HG03575 (cell line): ENCODE measurements around the gene YPEL3.

Experiments
- ATAC-seq: cut with Tn5 transposase; IDR thresholded peaks from one replicate; pipeline ENCODE4 v1.9.1; 2021; ENCODE audit not compliant: unreplicated experiment, insufficient number of reproducible peaks, low FRiP score; ENCODE audit errors: extremely low read depth

Gene YPEL3

GRCh38 chr16:30094541-30095165, 1.4 kb downstream of the YPEL3 start:
- ATAC-seq: no peak

- no peak for ATAC-seq
These were observed 3.5 kb downstream of the YPEL3 start for GRCh38 chr16:30092373-30093010.

- no peak for ATAC-seq
These were observed 4.3 kb downstream of the YPEL3 start, which contains the start of gene TBX6 for GRCh38 chr16:30091474-30092372. TSS of gene TBX6 (minus strand) at chr16:30091924. CDS start at chr16:30091193, 731 bp downstream.

GRCh38 chr16:30090610-30091331, 5.2 kb downstream of the YPEL3 start:
- ATAC-seq: no peak

GRCh38 chr16:30088832-30089624, 7.0 kb downstream of the YPEL3 start:
- no peak for ATAC-seq

- ATAC-seq: no peak
These were observed 7.7 kb downstream of the YPEL3 start for GRCh38 chr16:30088237-30088831.

GRCh38 chr16:30087181-30087898, 8.7 kb downstream of the YPEL3 start:
- ATAC-seq: no peak

GRCh38 chr16:30086291-30087140, 9.5 kb downstream of the YPEL3 start:
- ATAC-seq: no peak

- no peak for ATAC-seq
These were observed 10.2 kb downstream of the YPEL3 start for GRCh38 chr16:30085820-30086219.

- no peak for ATAC-seq
These were observed 10.8 kb downstream of the YPEL3 start for GRCh38 chr16:30085247-30085646.

GRCh38 chr16:30084816-30085159, 11.2 kb downstream of the YPEL3 start:
- ATAC-seq: no peak

GRCh38 chr16:30084096-30084815, 11.8 kb downstream of the YPEL3 start:
- no peak for ATAC-seq

- ATAC-seq: no peak
These were observed 12.6 kb downstream of the YPEL3 start for GRCh38 chr16:30083216-30084055.

- ATAC-seq: no peak
These were observed 13.4 kb downstream of the YPEL3 start for GRCh38 chr16:30082545-30083090.

GRCh38 chr16:30079480-30079879, 16.5 kb downstream of the YPEL3 start:
- ATAC-seq: no peak
